ENCODE measurements around the gene SPRYD3. TPM values are rescaled to one million over a fixed set of nuclear protein-coding genes. Genes with fewer than 3 reads are reported as not detected.
A peak's percentile ranks its signal among the peaks of the same experiment; 100 is the strongest.

Gene SPRYD3
- total RNA-seq, 1 donor from 2014 or later = 22.4 TPM

- DNase-seq (ENCODE audit: low spot score in 2 of 2) (no peak), FAIRE-seq (no peak)
Observed at GRCh38 chr12:53053218-53054111, 25.7 kb downstream of the SPRYD3 start.

GRCh38 chr12:53052419-53053217 is 26.6 kb downstream of the SPRYD3 start:
- DNase-seq (ENCODE audit: low spot score in 2 of 2) (peak in 1 of 2 donors; percentile 72), FAIRE-seq (no peak)

- DNase-seq (ENCODE audit: low spot score in 2 of 2) (no peak), FAIRE-seq (no peak)
Observed at GRCh38 chr12:53051881-53052412, 27.2 kb downstream of the SPRYD3 start.

GRCh38 chr12:53051058-53051880 is 27.9 kb downstream of the SPRYD3 start:
- peak in 1 of 2 donors; percentile 58 for DNase-seq (ENCODE audit: low spot score in 2 of 2)
- no peak for FAIRE-seq

- FAIRE-seq (no peak), DNase-seq (ENCODE audit: low spot score in 2 of 2) (no peak)
Observed at GRCh38 chr12:53050426-53051057, 28.6 kb downstream of the SPRYD3 start.

GRCh38 chr12:53049571-53050318 is 29.4 kb downstream of the SPRYD3 start, which contains the start of gene TNS2:
Gene TNS2, plus strand, starts transcription at chr12:53050065. Its CDS starts 121 bp downstream, at chr12:53050186.
- no peak for FAIRE-seq
- peak in 1 of 2 donors; percentile 24 for DNase-seq (ENCODE audit: low spot score in 2 of 2)

- no peak for FAIRE-seq
Observed at GRCh38 chr12:53048780-53049401, 30.3 kb downstream of the SPRYD3 start.

GRCh38 chr12:53048033-53048779 is 31.0 kb downstream of the SPRYD3 start:
- DNase-seq (ENCODE audit: low spot score in 2 of 2) (peak in 1 of 2 donors; percentile 56), FAIRE-seq (no peak)

More at GRCh38 chr12:53048780-53049401, 30.3 kb downstream of the SPRYD3 start:
- DNase-seq (ENCODE audit: low spot score in 2 of 2) = peak in 1 of 2 donors; percentile 14

GRCh38 chr12:53047221-53048032 is 31.8 kb downstream of the SPRYD3 start:
- FAIRE-seq (no peak), DNase-seq (ENCODE audit: low spot score in 2 of 2) (peak; percentile 88)

GRCh38 chr12:53046655-53047220 is 32.5 kb downstream of the SPRYD3 start:
- DNase-seq (ENCODE audit: low spot score in 2 of 2) = no peak
- FAIRE-seq = no peak

- peak in 1 of 2 donors; percentile 8 for DNase-seq (ENCODE audit: low spot score in 2 of 2)
- no peak for FAIRE-seq
Observed at GRCh38 chr12:53045696-53046045, 33.5 kb downstream of the SPRYD3 start.

- no peak for FAIRE-seq
- peak in 1 of 2 donors; percentile 9 for DNase-seq (ENCODE audit: low spot score in 2 of 2)
Observed at GRCh38 chr12:53044896-53045695, 34.1 kb downstream of the SPRYD3 start.

- DNase-seq (ENCODE audit: low spot score in 2 of 2) = peak in 1 of 2 donors; percentile 68
- FAIRE-seq = no peak
Observed at GRCh38 chr12:53044052-53044581, 35.1 kb downstream of the SPRYD3 start.

- FAIRE-seq = no peak
- DNase-seq (ENCODE audit: low spot score in 2 of 2) = peak in 1 of 2 donors; percentile 13
Observed at GRCh38 chr12:53042607-53043454, 36.4 kb downstream of the SPRYD3 start.

All from frontal cortex (tissue), 4 donors.